ENCODE data around the gene PRR29. TPM values are rescaled to one million over a fixed set of nuclear protein-coding genes. Genes with fewer than 3 reads are reported as not detected.

The PRR29 gene
- polyA plus RNA-seq, 1 of the 3 experiments (the other 2 are of a cell fraction) = 2.7 TPM

GRCh38 chr17:63974594-63975192 lies 23.5 kb upstream of the PRR29 start (continued):
- TF ChIP-seq EP300 (IDR thresholded peaks at IDR 0.05; ENCODE audit: borderline replicate concordance in 1 of 2, low read depth in 1 of 2, low read length in 1 of 2) (no peak), FOSL2 (IDR thresholded peaks at IDR 0.05; ENCODE audit: borderline replicate concordance, low read depth) (peak; percentile 85; the same call in 1 of the 2 replicates), SMC3 (IDR thresholded peaks at IDR 0.05; ENCODE audit: low read depth, low read length) (no peak)

GRCh38 chr17:63975541-63976092 lies 22.5 kb upstream of the PRR29 start:
- Histone ChIP-seq H3K79me2 (ENCODE audit: insufficient read depth) (no peaks in the 10 kb centered on the region), H4K20me1 (ENCODE audit: insufficient read depth) (no peaks in the 10 kb centered on the region), H3K4me3 (ENCODE audit: low read depth in 2 of 2, low read length in 1 of 2) (no peak overlapping the region), H3K4me1 (ENCODE audit: control insufficient read depth in 1 of 2, insufficient read depth in 2 of 2, low read depth in 1 of 2, low read length in 1 of 2) (peaks cover 12% of the 10 kb centered on the region in 2 experiments; a peak in 3 of 4 replicates), H3K27me3 (ENCODE audit: insufficient read depth) (no peaks in the 10 kb centered on the region), H3K9me3 (no peaks in the 10 kb centered on the region), H2AFZ (ENCODE audit: low read depth) (no peak overlapping the region), H3K36me3 (replicated peaks in 1 of 2; ENCODE audit: control insufficient read depth in 1 of 2, insufficient read depth in 2 of 2, low read length in 1 of 2) (no peaks in the 10 kb centered on the region), H3K4me2 (no peak overlapping the region), H3K27ac (ENCODE audit: low read depth in 2 of 2, low read length in 1 of 2) (no peak overlapping the region), H3K9ac (no peak overlapping the region), H3F3A (replicated peaks; ENCODE audit: insufficient read depth) (no peaks in the 10 kb centered on the region), H3K9me2 (no peaks in the 10 kb centered on the region)
- DNase-seq = no peak
- POLR2A ChIA-PET = interaction anchor here (0.6 to 1.0 kb wide), 2 partner anchors 9 to 170 kb away, joined by 3 to 4 read pairs; no protein-coding TSS in a partner anchor
- 60% methylated on average over 2 of the region's 2 CpGs for WGBS (ENCODE audit: low lambda C conversion rate)
- TF ChIP-seq ELF1 (IDR thresholded peaks at IDR 0.05) = no peak
- no peak for TF ChIP-seq FOSL2 (IDR thresholded peaks at IDR 0.05; ENCODE audit: borderline replicate concordance, low read depth)
- no peak for TF ChIP-seq USF2 (IDR thresholded peaks at IDR 0.05; ENCODE audit: borderline replicate concordance, low read depth, low read length)
- no peak for TF ChIP-seq MAX (IDR thresholded peaks at IDR 0.05; ENCODE audit: low read depth)
- TF ChIP-seq PBX3 (IDR thresholded peaks at IDR 0.05) = no peak
- no peak for TF ChIP-seq RCOR1 (IDR thresholded peaks at IDR 0.05; ENCODE audit: low read length)
- no peak for TF ChIP-seq REST (IDR thresholded peaks at IDR 0.05; ENCODE audit: low read depth, low read length)
- TF ChIP-seq MEF2A (IDR thresholded peaks at IDR 0.05; ENCODE audit: borderline replicate concordance, low read depth) = no peak
- no peak for TF ChIP-seq JUND (IDR thresholded peaks at IDR 0.05)
- no peak for TF ChIP-seq GABPA (IDR thresholded peaks at IDR 0.05; ENCODE audit: low read depth)
- no peak for TF ChIP-seq TEAD4 (IDR thresholded peaks at IDR 0.05; ENCODE audit: borderline replicate concordance, insufficient read depth)
- no peak for TF ChIP-seq IRF3 (IDR thresholded peaks at IDR 0.05; ENCODE audit: low read depth, low read length)
- TF ChIP-seq RXRA (IDR thresholded peaks at IDR 0.05; ENCODE audit: borderline replicate concordance, low read depth) = no peak
- no peak for TF ChIP-seq GATA2 (CRISPR knock-in tag; IDR thresholded peaks at IDR 0.05)
- no peak for TF ChIP-seq FOXJ3 (CRISPR knock-in tag; IDR thresholded peaks at IDR 0.05)
- no peak for TF ChIP-seq NFIC (IDR thresholded peaks at IDR 0.05; ENCODE audit: borderline replicate concordance)
- TF ChIP-seq MXI1 (IDR thresholded peaks at IDR 0.05; ENCODE audit: low read depth, low read length) = no peak
- CTCF ChIA-PET = interaction anchor here (1.0 to 7.8 kb wide), 11 partner anchors 9 to 445 kb away, joined by 3 to 56 read pairs (median 6); partner anchors contain the start of genes CSHL1 and GH1

All from SK-N-SH (cell line).